ENCODE data around the gene LGR5.

The LGR5 gene

DNA sequence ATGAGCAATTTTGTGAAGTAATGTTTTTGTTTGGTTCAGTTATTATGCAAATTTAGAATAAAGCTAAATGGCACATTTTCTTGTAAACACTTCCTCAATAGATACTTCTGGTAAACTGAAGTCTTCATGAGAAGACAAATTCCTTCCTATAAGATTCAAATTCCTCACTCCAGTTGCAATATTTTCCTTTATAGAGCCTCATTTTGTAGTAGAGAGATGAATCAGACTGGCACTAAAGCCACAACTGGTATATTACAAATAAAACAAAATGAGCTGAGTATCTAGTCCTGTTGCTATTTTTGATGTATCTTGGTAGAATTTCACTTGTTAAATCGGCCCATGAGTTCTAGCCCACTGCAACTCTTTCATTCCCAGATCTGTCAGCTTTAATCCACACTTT, 5.5 kb downstream of the LGR5 start:
- H3K4me3 Mint-ChIP-seq = no peak overlapping the region
- intact Hi-C loops (cut with micrococcal nuclease) = no loop called here
- H3K4me1 Mint-ChIP-seq (ENCODE audit: low read depth) = peaks cover 12% of the 10 kb centered on the region
- no peaks in the 10 kb centered on the region for H3K36me3 Mint-ChIP-seq (ENCODE audit: low read depth)
- H3K27me3 Mint-ChIP-seq = peaks cover 21% of the 10 kb centered on the region
- no peaks in the 10 kb centered on the region for H3K9me3 Mint-ChIP-seq
- no peak overlapping the region for H3K27ac Mint-ChIP-seq

DNA sequence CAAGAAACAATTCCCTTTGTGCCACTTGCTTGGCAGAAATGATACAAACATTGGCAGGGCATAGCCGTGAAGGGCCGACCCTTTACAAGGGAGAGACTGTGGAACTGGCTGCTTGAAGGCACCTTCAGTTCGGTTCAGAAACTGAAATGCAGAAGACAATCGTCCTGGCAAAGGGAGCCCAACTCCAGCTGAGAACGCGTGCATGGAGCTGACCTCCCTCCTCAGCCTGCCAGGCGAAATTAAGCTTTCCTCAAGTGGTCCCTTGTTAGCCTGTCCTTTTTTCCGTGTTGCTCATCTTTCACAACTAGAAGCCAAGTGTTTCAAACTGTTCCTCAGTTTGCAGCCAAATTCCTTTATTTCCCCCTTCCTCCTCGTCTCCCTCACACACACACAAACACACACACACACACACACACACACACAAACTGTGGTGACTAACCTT, 8.1 kb downstream of the LGR5 start:
- Mint-ChIP-seq H3K4me1 (ENCODE audit: low read depth) (no peaks in the 10 kb centered on the region), H3K27ac (no peak overlapping the region), H3K36me3 (ENCODE audit: low read depth) (no peaks in the 10 kb centered on the region), H3K4me3 (no peak overlapping the region), H3K9me3 (no peaks in the 10 kb centered on the region), H3K27me3 (no peaks in the 10 kb centered on the region)
- intact Hi-C loops (cut with micrococcal nuclease) = no loop called here

- H3K4me3 Mint-ChIP-seq = no peak overlapping the region
- no peak overlapping the region for H3K27ac Mint-ChIP-seq
- H3K27me3 Mint-ChIP-seq = no peaks in the 10 kb centered on the region
- no peaks in the 10 kb centered on the region for H3K9me3 Mint-ChIP-seq
- intact Hi-C loops (cut with micrococcal nuclease) = no loop called here
- H3K36me3 Mint-ChIP-seq (ENCODE audit: low read depth) = no peaks in the 10 kb centered on the region
- H3K4me1 Mint-ChIP-seq (ENCODE audit: low read depth) = no peaks in the 10 kb centered on the region
Measured at GRCh38 chr12:71448150-71448581, 8.6 kb downstream of the LGR5 start.

- Mint-ChIP-seq H3K4me1 (ENCODE audit: low read depth) (no peaks in the 10 kb centered on the region), H3K27ac (no peak overlapping the region), H3K9me3 (no peaks in the 10 kb centered on the region), H3K27me3 (no peaks in the 10 kb centered on the region), H3K4me3 (no peak overlapping the region), H3K36me3 (ENCODE audit: low read depth) (no peaks in the 10 kb centered on the region)
- intact Hi-C loops (cut with micrococcal nuclease) = no loop called here
Measured at GRCh38 chr12:71449373-71450070, 9.9 kb downstream of the LGR5 start.

GRCh38 chr12:71452006-71452405, 12.4 kb downstream of the LGR5 start:
- Mint-ChIP-seq H3K27ac (no peak overlapping the region), H3K36me3 (ENCODE audit: low read depth) (no peaks in the 10 kb centered on the region), H3K4me3 (no peak overlapping the region), H3K4me1 (ENCODE audit: low read depth) (no peaks in the 10 kb centered on the region), H3K27me3 (no peaks in the 10 kb centered on the region), H3K9me3 (no peaks in the 10 kb centered on the region)
- intact Hi-C loops (cut with micrococcal nuclease) = no loop called here

GRCh38 chr12:71455028-71455737, 15.6 kb downstream of the LGR5 start:
- Mint-ChIP-seq H3K36me3 (ENCODE audit: low read depth) (no peaks in the 10 kb centered on the region), H3K4me3 (no peak overlapping the region), H3K27ac (no peak overlapping the region), H3K4me1 (ENCODE audit: low read depth) (no peaks in the 10 kb centered on the region), H3K27me3 (no peaks in the 10 kb centered on the region), H3K9me3 (no peaks in the 10 kb centered on the region)
- intact Hi-C loops (cut with micrococcal nuclease) = no loop called here

GRCh38 chr12:71456316-71456715, 16.7 kb downstream of the LGR5 start:
- Mint-ChIP-seq H3K4me3 (no peak overlapping the region), H3K4me1 (ENCODE audit: low read depth) (no peaks in the 10 kb centered on the region), H3K9me3 (no peaks in the 10 kb centered on the region), H3K27me3 (no peaks in the 10 kb centered on the region), H3K36me3 (ENCODE audit: low read depth) (no peaks in the 10 kb centered on the region), H3K27ac (no peak overlapping the region)
- intact Hi-C loops (cut with micrococcal nuclease) = no loop called here

DNA sequence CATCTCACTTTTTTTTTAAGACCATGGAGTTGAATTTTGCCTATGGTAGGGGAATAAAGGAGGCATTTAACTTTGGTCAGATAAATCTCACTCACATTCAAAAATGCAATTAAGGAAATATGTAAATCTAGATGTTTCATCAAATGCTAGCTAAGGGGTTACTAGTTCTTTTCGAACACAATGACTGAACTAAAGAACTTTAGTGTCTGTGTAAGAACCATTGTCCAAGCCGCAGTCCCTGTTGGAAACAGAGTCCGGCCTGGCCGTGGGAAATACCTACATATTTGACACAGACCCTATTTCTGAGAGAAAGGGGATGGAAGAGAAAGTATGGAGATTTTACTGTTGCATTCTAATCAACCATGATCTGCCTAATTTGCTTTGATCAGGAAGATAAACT, 17.4 kb downstream of the LGR5 start:
- Mint-ChIP-seq H3K27me3 (no peaks in the 10 kb centered on the region), H3K9me3 (no peaks in the 10 kb centered on the region)

DNA sequence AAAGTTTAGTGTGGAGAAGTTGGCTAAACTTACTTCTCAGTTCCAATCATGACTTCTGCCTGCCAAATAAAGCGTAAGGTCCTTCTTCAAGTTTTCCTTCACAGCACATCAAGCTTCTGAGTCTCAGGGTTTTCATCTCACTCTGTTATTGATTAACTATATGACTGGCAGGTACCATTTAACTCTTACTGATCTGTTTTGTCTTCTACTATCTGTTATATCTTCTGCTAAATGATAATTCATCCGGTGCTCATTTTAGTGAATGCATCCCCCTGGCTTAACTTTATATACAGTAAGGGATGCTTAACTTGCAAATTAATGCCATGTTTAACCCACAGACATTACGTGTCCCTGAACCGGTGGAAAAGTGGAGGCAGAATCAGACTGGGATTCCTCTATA, 20.7 kb downstream of the LGR5 start:
- H3K27me3 Mint-ChIP-seq = no peaks in the 10 kb centered on the region
- H3K36me3 Mint-ChIP-seq (ENCODE audit: low read depth) = no peaks in the 10 kb centered on the region
- no peaks in the 10 kb centered on the region for H3K4me1 Mint-ChIP-seq (ENCODE audit: low read depth)
- H3K9me3 Mint-ChIP-seq = no peaks in the 10 kb centered on the region
- H3K27ac Mint-ChIP-seq = no peak overlapping the region
- intact Hi-C loops (cut with micrococcal nuclease) = no loop called here
- no peak overlapping the region for H3K4me3 Mint-ChIP-seq

More for the DNA sequence above, 17.4 kb downstream of the LGR5 start:
- Mint-ChIP-seq H3K36me3 (ENCODE audit: low read depth) (no peaks in the 10 kb centered on the region), H3K4me1 (ENCODE audit: low read depth) (no peaks in the 10 kb centered on the region), H3K4me3 (no peak overlapping the region), H3K27ac (no peak overlapping the region)
- intact Hi-C loops (cut with micrococcal nuclease) = no loop called here

GRCh38 chr12:71460850-71461609, 21.4 kb downstream of the LGR5 start:
- intact Hi-C loops (cut with micrococcal nuclease) = no loop called here
- H3K36me3 Mint-ChIP-seq (ENCODE audit: low read depth) = no peaks in the 10 kb centered on the region

DNA sequence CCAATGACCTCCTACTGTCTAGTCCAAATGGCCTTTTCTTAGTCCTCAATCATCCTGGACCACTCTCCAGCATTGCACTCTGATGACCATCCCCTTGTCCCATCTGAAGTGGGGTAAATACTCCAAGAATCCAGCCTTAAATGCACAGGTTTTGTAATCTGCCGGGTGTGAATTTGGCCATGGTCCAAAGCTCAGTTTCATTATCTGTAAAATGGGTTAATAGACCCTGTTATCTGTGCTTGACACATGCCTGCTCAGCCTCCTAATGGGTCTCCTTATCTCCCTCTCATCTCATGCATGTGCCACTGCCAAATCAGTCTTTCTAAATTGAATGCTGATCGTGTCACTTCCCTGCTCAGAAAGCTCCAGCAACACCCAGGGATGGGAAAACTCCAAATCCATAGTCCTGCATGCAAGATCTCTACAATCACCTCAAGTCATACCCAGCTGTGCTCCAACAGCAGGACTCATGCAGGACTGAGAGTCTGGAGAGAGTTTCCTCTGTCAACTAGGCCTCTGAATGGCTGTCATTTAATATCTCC, 22.3 kb downstream of the LGR5 start:
- intact Hi-C loops (cut with micrococcal nuclease) = no loop called here
- no peaks in the 10 kb centered on the region for H3K9me3 Mint-ChIP-seq
- no peaks in the 10 kb centered on the region for H3K27me3 Mint-ChIP-seq

More at GRCh38 chr12:71460850-71461609, 21.4 kb downstream of the LGR5 start:
- no peak overlapping the region for H3K27ac Mint-ChIP-seq
- no peak overlapping the region for H3K4me3 Mint-ChIP-seq
- no peaks in the 10 kb centered on the region for H3K9me3 Mint-ChIP-seq
- no peaks in the 10 kb centered on the region for H3K4me1 Mint-ChIP-seq (ENCODE audit: low read depth)
- H3K27me3 Mint-ChIP-seq = no peaks in the 10 kb centered on the region

GRCh38 chr12:71465796-71466195, 26.2 kb downstream of the LGR5 start:
- intact Hi-C loops (cut with micrococcal nuclease) = no loop called here
- H3K36me3 Mint-ChIP-seq (ENCODE audit: low read depth) = no peaks in the 10 kb centered on the region
- no peaks in the 10 kb centered on the region for H3K4me1 Mint-ChIP-seq (ENCODE audit: low read depth)
- H3K4me3 Mint-ChIP-seq = no peak overlapping the region
- no peak overlapping the region for H3K27ac Mint-ChIP-seq
- H3K9me3 Mint-ChIP-seq = no peaks in the 10 kb centered on the region
- H3K27me3 Mint-ChIP-seq = no peaks in the 10 kb centered on the region

More for the DNA sequence above, 22.3 kb downstream of the LGR5 start:
- Mint-ChIP-seq H3K36me3 (ENCODE audit: low read depth) (no peaks in the 10 kb centered on the region), H3K4me1 (ENCODE audit: low read depth) (no peaks in the 10 kb centered on the region), H3K27ac (no peak overlapping the region), H3K4me3 (no peak overlapping the region)

- Mint-ChIP-seq H3K36me3 (ENCODE audit: low read depth) (no peaks in the 10 kb centered on the region), H3K4me1 (ENCODE audit: low read depth) (no peaks in the 10 kb centered on the region), H3K27ac (no peak overlapping the region), H3K27me3 (no peaks in the 10 kb centered on the region), H3K9me3 (no peaks in the 10 kb centered on the region), H3K4me3 (no peak overlapping the region)
- intact Hi-C loops (cut with micrococcal nuclease) = no loop called here
Measured at GRCh38 chr12:71469258-71469750, 29.7 kb downstream of the LGR5 start.

- H3K4me1 Mint-ChIP-seq (ENCODE audit: low read depth) = no peaks in the 10 kb centered on the region
- H3K4me3 Mint-ChIP-seq = no peak overlapping the region
- no peak overlapping the region for H3K27ac Mint-ChIP-seq
- no peaks in the 10 kb centered on the region for H3K27me3 Mint-ChIP-seq
- H3K9me3 Mint-ChIP-seq = no peaks in the 10 kb centered on the region
- no peaks in the 10 kb centered on the region for H3K36me3 Mint-ChIP-seq (ENCODE audit: low read depth)
- intact Hi-C loops (cut with micrococcal nuclease) = no loop called here
Measured at GRCh38 chr12:71472441-71472911, 32.9 kb downstream of the LGR5 start.

All from dendritic cell treated with granulocyte-macrophage colony-stimulating factor and Interleukin-4, amounts not matched to agents 40 ng/mL and 50 ng/mL, for 4 days (primary cell).